ENCODE measurements around the gene NEGR1.

NEGR1 gene

GRCh38 chr1:71424536-71424935, 857.8 kb downstream of the NEGR1 start:
- DNase-seq, result no peak

GRCh38 chr1:71422221-71422620, 860.1 kb downstream of the NEGR1 start:
- no peak for DNase-seq

- no peak for DNase-seq
These were observed 864.9 kb downstream of the NEGR1 start for GRCh38 chr1:71417421-71417820.

- DNase-seq, result peak; percentile 42
These were observed 868.2 kb downstream of the NEGR1 start for GRCh38 chr1:71414179-71414578.

- DNase-seq, result no peak
These were observed 868.7 kb downstream of the NEGR1 start for GRCh38 chr1:71413441-71414175.

- no peak for DNase-seq
These were observed 882.3 kb downstream of the NEGR1 start for GRCh38 chr1:71400050-71400449.

- DNase-seq, result no peak
These were observed 882.7 kb downstream of the NEGR1 start for GRCh38 chr1:71399594-71399993.

GRCh38 chr1:71393301-71393700, 889.0 kb downstream of the NEGR1 start:
- DNase-seq, result no peak

- DNase-seq, result no peak
These were observed 891.8 kb downstream of the NEGR1 start for GRCh38 chr1:71390518-71390917.

GRCh38 chr1:71377886-71378285, 904.5 kb downstream of the NEGR1 start:
- no peak for DNase-seq

GRCh38 chr1:71372496-71372895, 909.8 kb downstream of the NEGR1 start:
- DNase-seq, result no peak

- DNase-seq, result no peak
These were observed 910.8 kb downstream of the NEGR1 start for GRCh38 chr1:71371581-71371980.

GRCh38 chr1:71364236-71364635, 918.1 kb downstream of the NEGR1 start:
- no peak for DNase-seq

- no peak for DNase-seq
These were observed 919.6 kb downstream of the NEGR1 start for GRCh38 chr1:71362691-71363090.

- no peak for DNase-seq
These were observed 920.3 kb downstream of the NEGR1 start for GRCh38 chr1:71362076-71362475.

- DNase-seq, result no peak
These were observed 924.6 kb downstream of the NEGR1 start for GRCh38 chr1:71357708-71358107.

GRCh38 chr1:71351438-71351837, 930.9 kb downstream of the NEGR1 start:
- DNase-seq, result no peak

GRCh38 chr1:71350805-71351204, 931.5 kb downstream of the NEGR1 start:
- no peak for DNase-seq

GRCh38 chr1:71350330-71350729, 932.0 kb downstream of the NEGR1 start:
- DNase-seq, result no peak
